GM21717 (cell line): Measurements from ENCODE around the gene WDR54.
"Not testable (repeated sequence)": the region's sequence is repeated elsewhere in the genome, so short reads cannot be mapped to it uniquely, and the experiment has no call there.

Experiments
- ATAC-seq: cut with Tn5 transposase; IDR thresholded peaks from one replicate; pipeline ENCODE4 v1.9.1; 2021; ENCODE audit warnings: mild to moderate bottlenecking, moderate library complexity; ENCODE audit not compliant: unreplicated experiment

The WDR54 gene

GRCh38 chr2:74427551-74427950 is 6.0 kb downstream of the WDR54 start:
- no peak for ATAC-seq

GRCh38 chr2:74428675-74429074 is 7.1 kb downstream of the WDR54 start:
- no peak for ATAC-seq

- no peak for ATAC-seq
These were observed 8.2 kb downstream of the WDR54 start for GRCh38 chr2:74429487-74430451.

GRCh38 chr2:74430502-74430901 is 9.0 kb downstream of the WDR54 start:
- ATAC-seq: no peak

GRCh38 chr2:74436111-74436805 is 14.7 kb downstream of the WDR54 start:
- no peak for ATAC-seq

GRCh38 chr2:74436848-74437695 is 15.5 kb downstream of the WDR54 start:
- no peak for ATAC-seq

GRCh38 chr2:74438248-74438647 is 16.7 kb downstream of the WDR54 start:
- no peak for ATAC-seq

GRCh38 chr2:74439373-74439772 is 17.8 kb downstream of the WDR54 start:
- ATAC-seq: no peak

- ATAC-seq: no peak
These were observed 18.4 kb downstream of the WDR54 start for GRCh38 chr2:74439803-74440377.

- ATAC-seq: peak; percentile 93
These were observed 19.0 kb downstream of the WDR54 start for GRCh38 chr2:74440378-74441169.

- ATAC-seq: no peak
These were observed 19.7 kb downstream of the WDR54 start for GRCh38 chr2:74441170-74441689.

GRCh38 chr2:74441690-74442482 is 20.4 kb downstream of the WDR54 start, which contains the start of gene RTKN:
TSS of gene RTKN (minus strand) at chr2:74441937. CDS start at chr2:74441816, 121 bp downstream.
- no peak for ATAC-seq

GRCh38 chr2:74442483-74443297 is 21.2 kb downstream of the WDR54 start:
- ATAC-seq: not testable (repeated sequence)

- ATAC-seq: no peak
These were observed 23.2 kb downstream of the WDR54 start for GRCh38 chr2:74444498-74445318.

- no peak for ATAC-seq
These were observed 25.9 kb downstream of the WDR54 start for GRCh38 chr2:74447230-74447999.

- no peak for ATAC-seq
These were observed 27.2 kb downstream of the WDR54 start for GRCh38 chr2:74448771-74449170.
